IMR-90 (cell line): ENCODE results near the gene CD36. TPM values are rescaled to one million over a fixed set of nuclear protein-coding genes. Genes with fewer than 3 reads are reported as not detected.

Source experiments
- ATAC-seq: fragments of 200-7000 bp; cut with Tn5 transposase; 2 replicates; pipeline ENCODE4 v1.9.1; 2020; ENCODE audit warnings: low read depth, mild to moderate bottlenecking, moderate library complexity
- BruUV-seq: library from RNA; stranded (reverse); fragments of 400-500 nt; replicated peaks from 2 replicates; lab custom pipeline; 2021; lab: Mats Ljungman, UMichigan
- CTCF ChIA-PET: fragments of 300-600 bp; formaldehyde crosslinking; extraction: SDS; loops from one replicate; lab custom pipeline; 2021; ENCODE audit warnings: antibody characterized with exemption; lab: Yijun Ruan, JAX
- POLR2A ChIA-PET: fragments of 300-600 bp; sonication (Branson Sonifier 250); formaldehyde crosslinking; loops from one replicate; lab custom pipeline; 2022; ENCODE audit warnings: antibody characterized with exemption; ENCODE audit not compliant: unreplicated experiment; lab: Charles Lee
- DNase-seq: peaks from one replicate; pipeline ENCODE4 v3.0.0; 2013
- H2AFZ ChIP-seq: replicated peaks from 2 replicates; pipeline ENCODE3; 2013; ENCODE audit warnings: low read length, mild to moderate bottlenecking; ENCODE audit not compliant: poor library complexity
- H2AK5ac ChIP-seq: 2 replicates; pipeline ENCODE4 v1.6.1; 2013; ENCODE audit warnings: low read depth, low read length, inconsistent platforms
- H2AK9ac ChIP-seq: replicated peaks from 2 replicates; pipeline ENCODE3; 2013; ENCODE audit warnings: mild to moderate bottlenecking, low read depth, low read length, moderate library complexity; ENCODE audit not compliant: poor library complexity
- H2BK120ac ChIP-seq: 2 replicates; pipeline ENCODE4 v1.6.1; 2013; ENCODE audit warnings: low read depth, low read length, inconsistent platforms
- H2BK15ac ChIP-seq: 3 replicates; pipeline ENCODE4 v1.6.1; 2013; ENCODE audit warnings: low read depth, low read length, inconsistent platforms
- H2BK20ac ChIP-seq: 2 replicates; pipeline ENCODE4 v1.6.1; 2013; ENCODE audit warnings: low read depth, mild to moderate bottlenecking, inconsistent platforms, low read length, moderate library complexity
- H2BK5ac ChIP-seq: 2 replicates; pipeline ENCODE4 v1.6.1; 2013; ENCODE audit warnings: mild to moderate bottlenecking, low read depth, low read length, inconsistent platforms; ENCODE audit not compliant: poor library complexity, severe bottlenecking
- H3K14ac ChIP-seq: replicated peaks from 2 replicates; pipeline ENCODE4 v1.6.1; 2013; ENCODE audit warnings: low read depth, low read length, inconsistent platforms
- H3K18ac ChIP-seq: 2 replicates; pipeline ENCODE4 v1.6.1; 2013; ENCODE audit warnings: low read depth, low read length, control low read depth
- H3K23ac ChIP-seq: 2 replicates; pipeline ENCODE4 v1.6.1; 2013; ENCODE audit warnings: low read depth, low read length, inconsistent platforms
- H3K27ac ChIP-seq: 2 replicates; pipeline ENCODE4 v1.5.1; 2013; ENCODE audit warnings: mild to moderate bottlenecking, control low read depth, low read length; ENCODE audit not compliant: insufficient read depth
- H3K27me3 ChIP-seq: 2 replicates; pipeline ENCODE4 v1.6.1; 2013; ENCODE audit warnings: low read length; ENCODE audit not compliant: control insufficient read depth, insufficient read depth
- H3K36me3 ChIP-seq: 2 replicates; pipeline ENCODE4 v1.6.1; 2013; ENCODE audit warnings: low read length, mixed read lengths; ENCODE audit not compliant: control insufficient read depth, insufficient read depth
- H3K4ac ChIP-seq: 2 replicates; pipeline ENCODE4 v1.6.1; 2013; ENCODE audit warnings: low read depth, low read length, inconsistent platforms
- H3K4me1 ChIP-seq: 2 replicates; pipeline ENCODE4 v1.6.1; 2013; ENCODE audit warnings: low read length, mixed read lengths; ENCODE audit not compliant: control insufficient read depth, insufficient read depth
- H3K4me2 ChIP-seq: 2 replicates; pipeline ENCODE4 v1.6.1; 2013; ENCODE audit warnings: low read depth, mild to moderate bottlenecking, control low read depth, low read length, moderate library complexity
- H3K4me3 ChIP-seq: 2 replicates; pipeline ENCODE4 v1.5.1; 2013; ENCODE audit warnings: low read depth, mild to moderate bottlenecking, control low read depth, low read length, moderate library complexity; ENCODE audit not compliant: insufficient read depth
- H3K56ac ChIP-seq: 2 replicates; pipeline ENCODE4 v1.6.1; 2013; ENCODE audit warnings: low read length, inconsistent platforms; ENCODE audit not compliant: insufficient read depth; ENCODE audit errors: extremely low read depth
- H3K79me1 ChIP-seq, 2 experiments: 2 replicates each; pipeline ENCODE4 v1.6.1; 2013; ENCODE audit warnings: low read length in 2 of 2, inconsistent platforms in 1 of 2, low read depth in 1 of 2
- H3K9ac ChIP-seq: 2 replicates; pipeline ENCODE4 v1.6.1; 2013; ENCODE audit warnings: low read depth, low read length, control low read depth
- H3K9me1 ChIP-seq: 2 replicates; pipeline ENCODE4 v1.6.1; 2013; ENCODE audit warnings: low read length, inconsistent platforms; ENCODE audit not compliant: insufficient read depth
- H3K9me3 ChIP-seq: 2 replicates; pipeline ENCODE4 v1.6.1; 2013; ENCODE audit warnings: low read length; ENCODE audit not compliant: control insufficient read depth, insufficient read depth
- H4K20me1 ChIP-seq: 2 replicates; pipeline ENCODE4 v1.6.1; 2013; ENCODE audit warnings: low read length, inconsistent platforms; ENCODE audit not compliant: insufficient read depth
- H4K5ac ChIP-seq: 2 replicates; pipeline ENCODE4 v1.6.1; 2013; ENCODE audit warnings: mild to moderate bottlenecking, low read depth, low read length, control low read depth
- H4K8ac ChIP-seq, 2 experiments: 2 replicates each; pipeline ENCODE4 v1.6.1; 2013; ENCODE audit warnings: low read depth in 2 of 2, low read length in 2 of 2, control low read depth in 1 of 2, inconsistent platforms in 1 of 2
- H4K91ac ChIP-seq: 2 replicates; pipeline ENCODE4 v1.6.1; 2013; ENCODE audit warnings: low read depth, low read length, inconsistent platforms; ENCODE audit not compliant: insufficient read depth
- MXI1 ChIP-seq: IDR thresholded peaks from 2 replicates; pipeline ENCODE4 v1.6.1; 2012; ENCODE audit warnings: low read depth, mild to moderate bottlenecking, low read length, moderate library complexity, borderline replicate concordance
- RAD21 ChIP-seq: IDR thresholded peaks from 2 replicates; pipeline ENCODE4 v1.6.1; 2012; ENCODE audit warnings: low read length, improper control_type of control experiment
- RCOR1 ChIP-seq: IDR thresholded peaks from 2 replicates; pipeline ENCODE4 v1.6.1; 2012; ENCODE audit warnings: mild to moderate bottlenecking, low read length, improper control_type of control experiment; ENCODE audit not compliant: insufficient replicate concordance
- RFX5 ChIP-seq: IDR thresholded peaks from 2 replicates; pipeline ENCODE4 v1.8.0; 2012; ENCODE audit warnings: low read depth, mild to moderate bottlenecking, low read length, moderate library complexity
- WGBS, 2 experiments: methylation state at CpG; one replicate each; pipeline versions ENCODE4 v1.1.5 to v1.1.7; 2013; ENCODE audit warnings: missing lambda C conversion rate in 2 of 2; ENCODE audit not compliant: insufficient read length in 1 of 2; ENCODE audit errors: extremely low coverage in 2 of 2; 5-methylcytosine and 5-hydroxymethylcytosine counted together
- dilution Hi-C: fragments of 300-500 bp; cut with HindIII; formaldehyde crosslinking; loops from one replicate; pipeline ENCODE4 v1.14.3; 2018; ENCODE audit warnings: low sequenced_read_pairs; ENCODE audit not compliant: unreplicated experiment
- in situ Hi-C: fragments of 300-500 bp; cut with MboI; formaldehyde crosslinking; loops from 3 replicates; pipeline ENCODE4 v1.14.3; 2019; ENCODE audit warnings: low sequenced_read_pairs, inconsistent platforms, mixed read lengths
- intact Hi-C: fragments of 100-400 bp; cut with micrococcal nuclease; formaldehyde crosslinking; loops from 2 replicates; pipeline ENCODE4 v1.10.0; 2022
- polyA plus RNA-seq, 3 experiments: library from polyadenylated mRNA; depleted of rRNA; stranded (reverse); fragments of >200 nt; gene quantifications; 2 replicates each; pipeline ENCODE4 v1.2.3, GENCODE V29; 2012; ENCODE audit warnings: low replicate concordance in 1 of 3
- total RNA-seq: library from RNA; depleted of rRNA; stranded (reverse); fragments of >200 nt; gene quantifications from 2 replicates; pipeline ENCODE4 v1.2.3, GENCODE V29; 2012

Gene CD36
- total and polyA plus RNA-seq, 2 of the 4 experiments (the other 2 are of a cell fraction): 0.19 to 0.54 TPM

DNA sequence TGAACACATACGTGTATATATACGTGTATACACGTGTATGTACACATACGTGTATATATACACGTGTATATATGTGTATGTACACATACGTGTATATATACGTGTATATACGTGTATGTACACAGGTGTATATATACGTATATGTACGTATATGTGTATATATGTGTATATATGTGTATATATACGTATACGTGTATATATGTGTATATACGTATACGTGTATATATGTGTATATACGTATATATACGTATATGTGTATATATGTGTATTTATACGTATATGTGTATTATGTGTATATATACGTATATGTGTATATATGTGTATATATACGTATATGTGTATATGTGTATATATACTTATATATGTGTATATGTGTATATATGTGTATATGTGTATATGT lies 44.3 kb downstream of the CD36 start:
- H2BK5ac ChIP-seq: no peak overlapping the region
- no peak overlapping the region for H2AK5ac ChIP-seq
- H3K4me3 ChIP-seq: no peak overlapping the region
- H3K4me2 ChIP-seq: no peak overlapping the region
- no peak overlapping the region for H3K9ac ChIP-seq
- H4K20me1 ChIP-seq: no peaks in the 10 kb centered on the region
- in situ Hi-C loops: no loop called here
- H3K27me3 ChIP-seq: no peaks in the 10 kb centered on the region
- no peak overlapping the region for H3K4ac ChIP-seq
- H2BK120ac ChIP-seq: no peak overlapping the region
- ChIA-PET POLR2A (no interaction called here), CTCF (no interaction called here)
- H4K91ac ChIP-seq: no peak overlapping the region
- no TSS peak for BruUV-seq
- H4K5ac ChIP-seq: no peak overlapping the region
- no peak overlapping the region for H3K27ac ChIP-seq
- no peak overlapping the region for H2AFZ ChIP-seq
- dilution Hi-C loops: no loop called here
- no peak for DNase-seq
- H2BK20ac ChIP-seq: no peak overlapping the region
- H4K8ac ChIP-seq: no peak overlapping the region
- H3K79me1 ChIP-seq: no peaks in the 10 kb centered on the region
- H3K9me1 ChIP-seq: no peaks in the 10 kb centered on the region
- no peak overlapping the region for H3K56ac ChIP-seq
- no peak overlapping the region for H3K14ac ChIP-seq
- H3K36me3 ChIP-seq: no peaks in the 10 kb centered on the region
- no peak for ATAC-seq
- no peaks in the 10 kb centered on the region for H3K4me1 ChIP-seq
- no peak overlapping the region for H2AK9ac ChIP-seq
- H3K18ac ChIP-seq: no peak overlapping the region
- H3K23ac ChIP-seq: no peak overlapping the region
- TF ChIP-seq RCOR1 (no peak), RFX5 (no peak), MXI1 (no peak), RAD21 (no peak)
- intact Hi-C loops: no loop called here
- no peak overlapping the region for H2BK15ac ChIP-seq
- no peaks in the 10 kb centered on the region for H3K9me3 ChIP-seq
- 96% methylated on average over 7 of the region's 19 CpGs; no CpG with 5 or more reads in 1 of the 2 experiments for WGBS, 2 experiments
